ENCODE measurements around the gene RCAN2.

The RCAN2 gene

GRCh38 chr6:46509063-46509462, 17.8 kb upstream of the RCAN2 start:
- DNase-seq (ENCODE audit: low spot score in 2 of 2) (no peak), ATAC-seq (replicated peaks; ENCODE audit: extremely low read depth, poor library complexity, severe bottlenecking) (no peak)
- no peak overlapping the region for H3K4me3 Mint-ChIP-seq
- no peak overlapping the region for H3K27ac Mint-ChIP-seq (ENCODE audit: low read depth)
- H3K27me3 Mint-ChIP-seq = peaks cover 29% of the 10 kb centered on the region
- H3K4me1 Mint-ChIP-seq = no peaks in the 10 kb centered on the region
- no peaks in the 10 kb centered on the region for H3K36me3 Mint-ChIP-seq (ENCODE audit: insufficient read depth)
- H3K9me3 Mint-ChIP-seq = no peaks in the 10 kb centered on the region

GRCh38 chr6:46507426-46507825, 16.2 kb upstream of the RCAN2 start:
- no peaks in the 10 kb centered on the region for H3K4me1 Mint-ChIP-seq
- no peak overlapping the region for H3K27ac Mint-ChIP-seq (ENCODE audit: low read depth)
- peaks cover 29% of the 10 kb centered on the region for H3K27me3 Mint-ChIP-seq
- DNase-seq (ENCODE audit: low spot score in 2 of 2) (no peak), ATAC-seq (replicated peaks; ENCODE audit: extremely low read depth, poor library complexity, severe bottlenecking) (no peak)
- H3K9me3 Mint-ChIP-seq = no peaks in the 10 kb centered on the region
- no peak overlapping the region for H3K4me3 Mint-ChIP-seq
- no peaks in the 10 kb centered on the region for H3K36me3 Mint-ChIP-seq (ENCODE audit: insufficient read depth)

DNA sequence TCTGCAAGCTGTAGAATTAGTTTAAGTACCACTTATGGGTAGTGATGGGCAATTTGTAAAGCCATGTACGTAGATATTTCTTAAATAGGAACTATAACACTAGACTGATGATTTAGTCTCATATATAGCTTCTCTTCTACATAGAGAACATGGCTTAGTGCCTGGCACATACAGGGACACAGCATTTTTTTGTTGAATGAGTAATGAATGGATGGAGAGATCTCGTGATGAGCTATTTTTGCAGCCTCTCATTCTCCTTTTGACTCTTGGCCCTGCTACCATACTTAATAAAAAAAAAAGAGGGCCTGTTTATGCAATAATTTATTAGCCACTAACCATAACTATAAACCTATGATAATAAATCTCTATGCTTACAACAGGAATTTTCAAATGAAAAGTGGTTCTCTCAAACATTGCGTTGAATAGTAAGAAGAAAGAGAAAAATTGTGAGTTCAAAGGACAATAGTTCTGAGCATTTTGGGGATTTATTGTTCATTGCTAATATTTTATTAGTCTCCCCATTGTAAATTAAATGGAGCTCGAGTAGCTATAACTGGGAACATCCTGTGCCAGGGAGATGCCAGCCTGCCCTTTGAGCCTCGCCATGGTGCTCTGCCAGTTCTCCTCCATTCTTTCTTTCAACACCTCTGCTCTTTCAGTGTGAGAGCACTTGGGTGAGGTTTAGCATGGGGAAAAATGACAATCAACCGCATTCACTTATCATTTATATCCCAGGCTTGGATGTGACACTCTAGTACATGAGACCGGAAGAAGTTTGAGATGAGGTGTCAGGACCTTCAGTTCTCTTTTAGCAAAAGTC, 14.7 kb upstream of the RCAN2 start:
- Mint-ChIP-seq H3K27me3 (peaks cover 39% of the 10 kb centered on the region), H3K27ac (ENCODE audit: low read depth) (no peak overlapping the region), H3K9me3 (no peaks in the 10 kb centered on the region), H3K4me1 (no peaks in the 10 kb centered on the region), H3K4me3 (no peak overlapping the region), H3K36me3 (ENCODE audit: insufficient read depth) (no peaks in the 10 kb centered on the region)
- no peak for ATAC-seq (replicated peaks; ENCODE audit: extremely low read depth, poor library complexity, severe bottlenecking)
- DNase-seq (ENCODE audit: low spot score in 2 of 2) = no peak

DNA sequence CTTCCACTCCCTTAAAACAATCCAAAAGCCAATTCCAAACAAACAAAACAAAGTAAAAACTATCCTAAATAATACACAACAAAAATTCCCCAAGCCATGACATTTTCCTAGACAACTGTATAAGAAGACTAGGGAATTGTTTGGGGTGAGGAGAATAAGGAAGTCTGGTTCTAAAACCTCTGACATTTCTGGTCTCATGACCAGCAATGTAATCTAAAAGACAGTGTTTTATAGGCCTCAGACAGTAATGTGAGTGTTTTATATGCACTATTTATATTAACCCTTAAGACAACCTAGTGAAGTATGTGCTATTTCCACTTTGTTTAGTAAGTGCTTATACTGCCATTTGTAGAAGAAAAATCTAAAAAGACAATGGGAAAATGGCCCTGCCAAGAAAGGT, 13.0 kb upstream of the RCAN2 start:
- no peak for ATAC-seq (replicated peaks; ENCODE audit: extremely low read depth, poor library complexity, severe bottlenecking)
- no peak for DNase-seq (ENCODE audit: low spot score in 2 of 2)
- Mint-ChIP-seq H3K27me3 (peaks cover 55% of the 10 kb centered on the region), H3K4me1 (no peaks in the 10 kb centered on the region), H3K27ac (ENCODE audit: low read depth) (no peak overlapping the region), H3K4me3 (no peak overlapping the region), H3K36me3 (ENCODE audit: insufficient read depth) (no peaks in the 10 kb centered on the region), H3K9me3 (no peaks in the 10 kb centered on the region)

GRCh38 chr6:46502486-46503119, 11.4 kb upstream of the RCAN2 start:
- DNase-seq (ENCODE audit: low spot score in 2 of 2) = no peak
- Mint-ChIP-seq H3K9me3 (no peaks in the 10 kb centered on the region), H3K27me3 (peaks cover 43% of the 10 kb centered on the region), H3K4me3 (no peak overlapping the region), H3K27ac (ENCODE audit: low read depth) (no peak overlapping the region), H3K4me1 (no peaks in the 10 kb centered on the region), H3K36me3 (ENCODE audit: insufficient read depth) (no peaks in the 10 kb centered on the region)
- ATAC-seq (replicated peaks; ENCODE audit: extremely low read depth, poor library complexity, severe bottlenecking) = no peak

DNA sequence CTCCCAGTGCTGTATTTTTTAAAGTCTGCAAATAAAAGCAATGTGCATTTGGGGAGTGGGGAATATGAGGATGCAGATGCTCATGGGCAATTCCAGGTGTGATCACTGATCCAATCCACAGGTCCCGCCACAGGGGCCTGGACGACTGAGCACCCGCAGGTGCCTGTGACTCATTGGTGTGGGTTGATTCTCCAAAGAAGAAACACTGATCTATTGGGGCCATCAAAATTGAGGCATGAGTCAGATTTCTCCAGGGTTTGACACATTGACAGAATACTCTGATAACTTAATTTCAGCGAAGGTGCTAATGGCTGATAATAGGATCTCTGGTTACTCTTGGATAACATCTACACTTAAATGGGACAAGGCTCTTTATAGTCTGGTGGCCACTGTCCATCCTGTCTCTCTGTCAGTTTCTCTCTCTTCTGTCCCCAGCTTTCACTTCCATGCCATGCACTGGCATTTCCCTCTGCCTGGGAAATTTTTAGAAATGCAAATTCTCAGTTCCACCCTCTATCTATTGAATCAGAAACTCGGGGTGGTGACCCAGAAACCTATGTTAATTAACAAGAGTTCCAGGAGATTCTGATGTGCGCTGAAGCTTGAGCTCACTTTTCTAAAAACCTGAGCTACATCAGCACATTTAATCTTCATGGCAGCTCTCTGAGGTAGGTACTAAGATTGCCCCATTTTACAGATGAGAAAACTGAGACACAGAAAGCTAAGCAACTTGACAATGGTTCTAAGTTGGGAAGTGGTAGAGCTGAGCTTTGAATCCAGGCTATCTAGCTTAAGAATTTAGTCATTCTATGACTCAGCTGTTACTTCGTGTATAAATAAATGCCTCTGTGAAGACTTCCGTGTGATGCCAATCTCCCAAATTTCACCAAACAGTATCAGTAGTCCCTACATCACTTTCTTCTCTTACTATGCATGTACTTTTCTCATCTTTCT, 10.2 kb upstream of the RCAN2 start:
- H3K9me3 Mint-ChIP-seq = no peaks in the 10 kb centered on the region
- H3K4me3 Mint-ChIP-seq = no peak overlapping the region
- H3K27ac Mint-ChIP-seq (ENCODE audit: low read depth) = no peak overlapping the region
- H3K4me1 Mint-ChIP-seq = no peaks in the 10 kb centered on the region
- no peaks in the 10 kb centered on the region for H3K36me3 Mint-ChIP-seq (ENCODE audit: insufficient read depth)
- H3K27me3 Mint-ChIP-seq = peaks cover 54% of the 10 kb centered on the region
- ATAC-seq (replicated peaks; ENCODE audit: extremely low read depth, poor library complexity, severe bottlenecking) (no peak), DNase-seq (ENCODE audit: low spot score in 2 of 2) (no peak)

GRCh38 chr6:46500382-46500781, 9.1 kb upstream of the RCAN2 start:
- Mint-ChIP-seq H3K4me3 (no peak overlapping the region), H3K36me3 (ENCODE audit: insufficient read depth) (no peaks in the 10 kb centered on the region), H3K27me3 (peaks cover 56% of the 10 kb centered on the region), H3K4me1 (no peaks in the 10 kb centered on the region), H3K9me3 (no peaks in the 10 kb centered on the region), H3K27ac (ENCODE audit: low read depth) (no peak overlapping the region)
- DNase-seq (ENCODE audit: low spot score in 2 of 2) = no peak
- no peak for ATAC-seq (replicated peaks; ENCODE audit: extremely low read depth, poor library complexity, severe bottlenecking)

- no peak for ATAC-seq (replicated peaks; ENCODE audit: extremely low read depth, poor library complexity, severe bottlenecking)
- H3K36me3 Mint-ChIP-seq (ENCODE audit: insufficient read depth) = peaks cover 4% of the 10 kb centered on the region
- H3K9me3 Mint-ChIP-seq = no peaks in the 10 kb centered on the region
- H3K4me3 Mint-ChIP-seq = peak overlapping the region; percentile 64
- DNase-seq (ENCODE audit: low spot score in 2 of 2) = no peak
- no peaks in the 10 kb centered on the region for H3K4me1 Mint-ChIP-seq
- no peak overlapping the region for H3K27ac Mint-ChIP-seq (ENCODE audit: low read depth)
- H3K27me3 Mint-ChIP-seq = peaks cover 90% of the 10 kb centered on the region
Observed at GRCh38 chr6:46491628-46492547, 639 bp upstream of the RCAN2 start.

DNA sequence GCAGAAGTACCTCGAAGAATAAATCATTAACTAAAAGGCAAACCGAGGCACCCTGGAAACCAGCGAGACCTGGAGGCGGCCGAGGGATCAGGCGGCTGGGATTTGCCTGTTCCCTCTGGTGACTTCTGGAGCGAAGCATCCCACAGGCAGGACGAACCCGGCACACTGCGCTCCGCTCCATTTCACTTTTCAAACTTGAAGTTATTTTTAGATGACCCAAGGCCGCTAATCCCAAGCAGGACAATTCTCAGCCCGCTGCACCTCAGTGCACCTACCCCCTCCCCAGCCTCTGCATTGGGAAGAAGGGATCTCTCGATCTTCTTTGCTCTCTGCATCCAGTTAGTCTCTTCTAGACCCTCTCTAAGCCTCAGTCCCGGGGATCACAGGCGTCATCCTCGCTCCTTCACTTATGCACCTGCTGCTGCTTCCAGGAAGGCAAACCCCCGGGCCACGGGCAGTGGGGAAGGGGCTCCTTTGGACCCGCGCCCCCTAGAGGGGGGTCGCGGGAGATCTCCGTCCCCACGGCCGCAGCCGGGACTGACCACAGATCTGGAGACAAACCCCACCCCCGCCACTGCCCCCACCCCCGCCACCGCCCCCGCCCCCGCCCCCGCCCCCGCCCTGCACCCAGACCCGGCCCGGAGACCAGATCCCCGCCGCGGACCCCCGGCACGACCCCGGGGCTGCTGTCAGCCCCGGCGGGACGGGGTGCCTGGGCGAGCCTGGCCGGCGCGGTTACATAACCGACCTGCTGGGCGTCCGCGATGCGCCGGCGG, 636 bp downstream of the RCAN2 start:
- no peak for DNase-seq (ENCODE audit: low spot score in 2 of 2)
- H3K27me3 Mint-ChIP-seq = peaks cover 90% of the 10 kb centered on the region
- H3K27ac Mint-ChIP-seq (ENCODE audit: low read depth) = no peak overlapping the region
- H3K4me1 Mint-ChIP-seq = no peaks in the 10 kb centered on the region
- no peaks in the 10 kb centered on the region for H3K9me3 Mint-ChIP-seq
- H3K36me3 Mint-ChIP-seq (ENCODE audit: insufficient read depth) = peaks cover 4% of the 10 kb centered on the region
- ATAC-seq (replicated peaks; ENCODE audit: extremely low read depth, poor library complexity, severe bottlenecking) = peak; percentile 21
- peak overlapping the region; percentile 64 for H3K4me3 Mint-ChIP-seq

GRCh38 chr6:46486181-46486580, 5.1 kb downstream of the RCAN2 start:
- H3K27ac Mint-ChIP-seq (ENCODE audit: low read depth) = no peak overlapping the region
- H3K4me3 Mint-ChIP-seq = no peak overlapping the region
- H3K9me3 Mint-ChIP-seq = no peaks in the 10 kb centered on the region
- H3K27me3 Mint-ChIP-seq = peaks cover 92% of the 10 kb centered on the region
- ATAC-seq (replicated peaks; ENCODE audit: extremely low read depth, poor library complexity, severe bottlenecking) = no peak
- H3K36me3 Mint-ChIP-seq (ENCODE audit: insufficient read depth) = peaks cover 4% of the 10 kb centered on the region
- H3K4me1 Mint-ChIP-seq = no peaks in the 10 kb centered on the region
- DNase-seq (ENCODE audit: low spot score in 2 of 2) = no peak

DNA sequence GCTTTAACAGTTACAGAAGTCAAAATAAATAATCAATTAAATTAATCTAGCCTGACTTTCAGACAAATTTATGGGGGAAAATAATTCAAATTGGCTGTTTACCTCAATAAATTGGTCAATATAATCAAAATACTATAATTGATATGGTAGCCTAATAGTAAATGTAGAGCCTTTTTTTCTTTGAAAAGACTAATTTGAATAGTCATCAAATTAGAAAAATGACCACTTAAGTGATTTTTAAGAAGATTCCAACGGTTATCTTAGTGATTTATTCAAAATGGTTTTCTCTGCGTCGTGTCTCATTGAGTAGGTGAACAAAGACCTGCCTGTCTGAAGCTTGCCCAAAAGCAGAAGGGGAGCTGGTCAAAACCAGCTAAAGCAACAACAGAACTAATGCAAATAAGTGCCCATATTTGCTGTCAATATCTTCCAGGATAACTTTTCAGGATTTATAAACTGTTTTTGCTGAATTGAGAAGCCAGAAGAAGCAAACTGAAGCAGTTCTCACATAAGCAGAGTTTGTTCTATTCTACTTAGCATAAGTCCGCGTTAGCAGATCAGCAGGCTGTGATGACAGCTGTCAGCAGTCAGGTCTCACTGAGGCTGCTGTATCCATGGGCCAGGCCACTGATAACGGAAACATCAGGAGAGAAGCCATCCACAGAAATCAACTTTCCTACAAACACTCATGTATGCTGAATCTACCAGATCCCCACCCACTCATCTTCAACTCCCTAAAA, 7.0 kb downstream of the RCAN2 start:
- no peaks in the 10 kb centered on the region for H3K9me3 Mint-ChIP-seq
- no peak overlapping the region for H3K27ac Mint-ChIP-seq (ENCODE audit: low read depth)
- no peak for DNase-seq (ENCODE audit: low spot score in 2 of 2)
- no peak for ATAC-seq (replicated peaks; ENCODE audit: extremely low read depth, poor library complexity, severe bottlenecking)
- H3K27me3 Mint-ChIP-seq = peaks cover 96% of the 10 kb centered on the region
- no peak overlapping the region for H3K4me3 Mint-ChIP-seq
- H3K4me1 Mint-ChIP-seq = no peaks in the 10 kb centered on the region
- peaks cover under 1% of the 10 kb centered on the region for H3K36me3 Mint-ChIP-seq (ENCODE audit: insufficient read depth)
